ENCODE measurements around the gene ZFP62.

The ZFP62 gene

DNA sequence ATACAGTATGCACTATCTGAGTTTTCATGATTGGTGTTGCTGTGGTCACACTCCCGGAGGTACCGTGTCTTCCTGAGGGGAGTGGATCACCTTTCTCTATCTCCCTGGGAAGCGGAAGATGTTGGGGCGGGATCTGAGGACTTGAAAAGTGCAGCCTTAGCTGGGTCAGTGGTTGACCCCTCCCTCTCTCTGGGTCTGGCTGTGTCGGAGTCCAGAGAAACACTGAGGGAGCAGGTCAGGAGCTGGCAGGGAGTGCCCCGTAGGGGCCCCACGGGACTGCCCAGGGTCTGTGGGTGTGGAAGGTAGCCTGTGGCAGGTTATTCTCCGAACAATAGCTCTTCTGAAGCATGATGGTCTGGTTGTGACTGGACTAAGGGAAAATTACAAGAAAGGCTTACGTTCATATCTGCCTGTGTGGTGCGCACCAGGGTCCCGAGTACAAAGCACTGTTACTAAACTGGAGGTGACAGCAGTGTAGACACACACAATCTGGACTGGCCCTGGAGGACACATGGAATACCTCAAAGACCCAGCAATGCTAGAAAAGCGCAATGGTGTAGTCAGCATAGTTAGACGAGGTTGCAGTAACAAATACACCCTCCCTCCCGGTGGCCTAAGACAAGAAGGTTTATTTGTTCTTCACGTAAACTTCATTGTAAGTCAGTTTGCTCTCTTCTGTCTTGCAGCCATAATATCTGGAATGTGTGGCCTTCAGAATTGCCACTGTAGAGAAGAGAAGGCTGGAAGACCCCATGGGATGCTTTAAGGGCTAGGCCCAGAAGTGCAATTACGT is 9.4 kb upstream of the ZFP62 start:
- DNase-seq (ENCODE audit: low read depth, low spot score) = no peak
- no peak overlapping the region for H3K27ac ChIP-seq
- TF ChIP-seq FOXP2 (optimal IDR thresholded peaks at IDR 0.05; ENCODE audit: control extremely low read depth, extremely low read length, insufficient read depth) (no peak), EZH2 (IDR thresholded peaks at IDR 0.05) (no peak)

GRCh38 chr5:180869587-180869986 is 8.5 kb upstream of the ZFP62 start:
- no peak for TF ChIP-seq POLR2AphosphoS5 (IDR thresholded peaks at IDR 0.05; ENCODE audit: borderline replicate concordance, low read depth, low read length)
- no peak overlapping the region for H3K9ac ChIP-seq (ENCODE audit: insufficient read length)
- H3K4me3 ChIP-seq = no peak overlapping the region
- H3K9me3 ChIP-seq (ENCODE audit: low read depth, low read length) = no peaks in the 10 kb centered on the region
- H3K36me3 ChIP-seq (ENCODE audit: insufficient read depth, low read length) = no peaks in the 10 kb centered on the region
- no peak for DNase-seq (ENCODE audit: low read depth, low spot score)
- H3K27ac ChIP-seq = no peak overlapping the region

More for the DNA sequence above, 9.4 kb upstream of the ZFP62 start:
- Histone ChIP-seq H3K4me3 (no peak overlapping the region), H3K9ac (ENCODE audit: insufficient read length) (no peak overlapping the region), H3K36me3 (ENCODE audit: insufficient read depth, low read length) (no peaks in the 10 kb centered on the region), H3K9me3 (ENCODE audit: low read depth, low read length) (no peaks in the 10 kb centered on the region)

DNA sequence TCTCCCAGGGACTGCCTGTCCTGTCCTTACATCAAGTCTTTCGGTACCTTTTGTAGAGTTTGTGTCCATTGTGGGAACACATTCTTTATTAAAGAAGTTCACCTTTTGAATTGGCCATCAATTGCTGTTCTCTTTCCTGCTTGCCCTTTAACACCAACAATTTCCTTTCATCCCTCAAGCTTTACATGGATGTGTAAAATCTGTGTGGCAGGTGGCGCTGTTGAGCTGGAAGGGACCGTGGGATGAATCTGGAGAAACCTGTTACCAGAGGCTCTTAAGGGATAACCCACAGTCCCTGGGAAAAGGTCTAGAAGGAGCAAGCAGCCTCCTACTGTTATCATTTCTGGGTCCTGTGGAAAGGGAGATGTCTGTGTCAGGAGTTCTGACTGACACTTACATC is 7.9 kb upstream of the ZFP62 start:
- Histone ChIP-seq H3K9me3 (ENCODE audit: low read depth, low read length) (no peaks in the 10 kb centered on the region), H3K9ac (ENCODE audit: insufficient read length) (no peak overlapping the region), H3K36me3 (ENCODE audit: insufficient read depth, low read length) (no peaks in the 10 kb centered on the region), H3K27ac (no peak overlapping the region), H3K4me3 (no peak overlapping the region)
- DNase-seq (ENCODE audit: low read depth, low spot score) = peak; percentile 44
- TF ChIP-seq EZH2 (IDR thresholded peaks at IDR 0.05) (no peak), POLR2AphosphoS5 (IDR thresholded peaks at IDR 0.05; ENCODE audit: borderline replicate concordance, low read depth, low read length) (no peak), FOXP2 (optimal IDR thresholded peaks at IDR 0.05; ENCODE audit: control extremely low read depth, extremely low read length, insufficient read depth) (no peak)

DNA sequence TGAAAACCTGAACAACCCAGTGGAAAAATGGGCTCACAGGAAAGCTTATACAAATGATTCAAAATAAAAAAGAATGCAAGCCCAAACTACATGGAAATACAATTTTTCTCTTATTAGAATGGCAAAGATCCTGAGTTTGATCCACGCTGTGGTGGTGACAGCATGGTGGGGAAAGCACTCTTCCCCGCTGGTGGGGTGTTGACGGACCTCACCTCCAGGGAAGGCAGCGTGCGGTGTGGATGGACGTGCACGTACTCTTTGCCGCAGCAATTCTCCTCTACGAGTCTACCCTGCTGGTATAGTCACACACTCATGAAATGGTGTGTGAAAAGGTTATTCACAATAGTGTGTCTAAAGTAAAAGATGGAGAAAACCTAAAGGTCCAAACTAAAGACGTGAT is 5.9 kb upstream of the ZFP62 start:
- no peaks in the 10 kb centered on the region for H3K36me3 ChIP-seq (ENCODE audit: insufficient read depth, low read length)
- no peaks in the 10 kb centered on the region for H3K9me3 ChIP-seq (ENCODE audit: low read depth, low read length)
- no peak for DNase-seq (ENCODE audit: low read depth, low spot score)
- H3K9ac ChIP-seq (ENCODE audit: insufficient read length) = no peak overlapping the region
- no peak overlapping the region for H3K4me3 ChIP-seq
- TF ChIP-seq FOXP2 (optimal IDR thresholded peaks at IDR 0.05; ENCODE audit: control extremely low read depth, extremely low read length, insufficient read depth) (no peak), EZH2 (IDR thresholded peaks at IDR 0.05) (no peak), POLR2AphosphoS5 (IDR thresholded peaks at IDR 0.05; ENCODE audit: borderline replicate concordance, low read depth, low read length) (no peak)
- H3K27ac ChIP-seq = no peak overlapping the region

- no peak overlapping the region for H3K9ac ChIP-seq (ENCODE audit: insufficient read length)
- DNase-seq (ENCODE audit: low read depth, low spot score) = no peak
- no peaks in the 10 kb centered on the region for H3K36me3 ChIP-seq (ENCODE audit: insufficient read depth, low read length)
- H3K9me3 ChIP-seq (ENCODE audit: low read depth, low read length) = no peaks in the 10 kb centered on the region
- no peak overlapping the region for H3K27ac ChIP-seq
- no peak overlapping the region for H3K4me3 ChIP-seq
- TF ChIP-seq FOXP2 (optimal IDR thresholded peaks at IDR 0.05; ENCODE audit: control extremely low read depth, extremely low read length, insufficient read depth) (no peak), EZH2 (IDR thresholded peaks at IDR 0.05) (no peak), POLR2AphosphoS5 (IDR thresholded peaks at IDR 0.05; ENCODE audit: borderline replicate concordance, low read depth, low read length) (no peak)
These were observed 5.1 kb upstream of the ZFP62 start for GRCh38 chr5:180865981-180866695.

GRCh38 chr5:180862645-180863044 is 1.6 kb upstream of the ZFP62 start:
- no peak for DNase-seq (ENCODE audit: low read depth, low spot score)
- Histone ChIP-seq H3K36me3 (ENCODE audit: insufficient read depth, low read length) (peaks cover 18% of the 10 kb centered on the region), H3K4me3 (no peak overlapping the region), H3K9ac (ENCODE audit: insufficient read length) (no peak overlapping the region), H3K9me3 (ENCODE audit: low read depth, low read length) (peaks cover 2% of the 10 kb centered on the region; the same call in 1 of the 2 replicates), H3K27ac (no peak overlapping the region)
- no peak for TF ChIP-seq EZH2 (IDR thresholded peaks at IDR 0.05)
- no peak for TF ChIP-seq FOXP2 (optimal IDR thresholded peaks at IDR 0.05; ENCODE audit: control extremely low read depth, extremely low read length, insufficient read depth)
- TF ChIP-seq POLR2AphosphoS5 (IDR thresholded peaks at IDR 0.05; ENCODE audit: borderline replicate concordance, low read depth, low read length) = no peak

- TF ChIP-seq FOXP2 (optimal IDR thresholded peaks at IDR 0.05; ENCODE audit: control extremely low read depth, extremely low read length, insufficient read depth) (no peak), POLR2AphosphoS5 (IDR thresholded peaks at IDR 0.05; ENCODE audit: borderline replicate concordance, low read depth, low read length) (no peak), EZH2 (IDR thresholded peaks at IDR 0.05) (no peak)
- H3K9ac ChIP-seq (ENCODE audit: insufficient read length) = peak overlapping the region; percentile 96
- peak overlapping the region; percentile 76; the same call in 1 of the 2 replicates for H3K27ac ChIP-seq
- peaks cover 38% of the 10 kb centered on the region for H3K36me3 ChIP-seq (ENCODE audit: insufficient read depth, low read length)
- no peak for DNase-seq (ENCODE audit: low read depth, low spot score)
- H3K4me3 ChIP-seq = peak overlapping the region; percentile 92
- peaks cover 2% of the 10 kb centered on the region; the same call in 1 of the 2 replicates for H3K9me3 ChIP-seq (ENCODE audit: low read depth, low read length)
These were observed 696 bp downstream of the ZFP62 start for GRCh38 chr5:180860273-180860886.

DNA sequence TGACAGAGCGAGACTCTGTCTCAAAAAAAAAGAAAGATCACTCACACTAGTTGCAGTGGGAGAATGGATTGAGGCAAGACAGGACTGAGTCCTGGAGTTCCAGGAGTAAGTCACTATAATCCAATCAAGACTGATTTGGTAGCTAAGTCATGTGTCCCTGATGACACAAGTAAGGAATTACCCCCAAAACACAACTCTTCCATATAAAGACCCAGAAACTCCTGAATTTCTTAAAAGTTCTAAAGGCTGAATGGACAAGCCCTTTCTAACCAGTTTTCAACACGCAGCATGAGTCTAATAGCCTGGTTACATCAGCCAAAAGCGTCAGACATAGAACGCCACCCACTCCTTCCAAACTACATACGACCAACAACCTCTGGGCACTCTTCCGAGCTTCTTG is 2.5 kb downstream of the ZFP62 start:
- H3K9me3 ChIP-seq (ENCODE audit: low read depth, low read length) = peaks cover 2% of the 10 kb centered on the region; the same call in 1 of the 2 replicates
- no peak overlapping the region for H3K4me3 ChIP-seq
- no peak overlapping the region for H3K9ac ChIP-seq (ENCODE audit: insufficient read length)
- H3K36me3 ChIP-seq (ENCODE audit: insufficient read depth, low read length) = peaks cover 56% of the 10 kb centered on the region
- no peak overlapping the region for H3K27ac ChIP-seq
- no peak for TF ChIP-seq POLR2AphosphoS5 (IDR thresholded peaks at IDR 0.05; ENCODE audit: borderline replicate concordance, low read depth, low read length)
- no peak for TF ChIP-seq FOXP2 (optimal IDR thresholded peaks at IDR 0.05; ENCODE audit: control extremely low read depth, extremely low read length, insufficient read depth)
- TF ChIP-seq EZH2 (IDR thresholded peaks at IDR 0.05) = no peak
- no peak for DNase-seq (ENCODE audit: low read depth, low spot score)

Measured in SK-N-MC (cell line).